GM19463 (cell line): ENCODE measurements around the gene COPZ2.
"Not testable (repeated sequence)": the region's sequence is repeated elsewhere in the genome, so short reads cannot be mapped to it uniquely, and the experiment has no call there.

Experiments used
- ATAC-seq: cut with Tn5 transposase; IDR thresholded peaks from one replicate; pipeline ENCODE4 v1.9.1; 2021; ENCODE audit warnings: mild to moderate bottlenecking, moderate library complexity; ENCODE audit not compliant: unreplicated experiment

Gene COPZ2

DNA sequence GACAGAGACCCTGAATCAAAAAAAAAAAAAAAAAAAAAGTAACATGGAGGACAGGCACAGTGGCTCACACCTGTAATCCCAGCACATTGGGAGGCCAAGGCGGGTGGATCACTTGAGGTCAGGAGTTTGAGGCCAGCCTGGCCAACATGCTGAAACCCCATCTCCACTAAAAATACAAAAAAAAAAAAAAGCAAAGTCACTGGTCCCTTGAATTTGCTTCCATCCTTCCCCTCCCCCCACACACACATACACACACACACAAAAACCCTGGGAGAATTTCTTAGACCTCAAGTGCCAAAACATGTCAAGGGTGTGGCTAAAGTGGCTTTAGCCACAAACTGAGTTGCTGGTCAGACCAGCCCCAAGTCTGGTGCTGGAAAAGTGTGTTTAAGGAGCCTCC is 49.2 kb downstream of the COPZ2 start:
- not testable (repeated sequence) for ATAC-seq

DNA sequence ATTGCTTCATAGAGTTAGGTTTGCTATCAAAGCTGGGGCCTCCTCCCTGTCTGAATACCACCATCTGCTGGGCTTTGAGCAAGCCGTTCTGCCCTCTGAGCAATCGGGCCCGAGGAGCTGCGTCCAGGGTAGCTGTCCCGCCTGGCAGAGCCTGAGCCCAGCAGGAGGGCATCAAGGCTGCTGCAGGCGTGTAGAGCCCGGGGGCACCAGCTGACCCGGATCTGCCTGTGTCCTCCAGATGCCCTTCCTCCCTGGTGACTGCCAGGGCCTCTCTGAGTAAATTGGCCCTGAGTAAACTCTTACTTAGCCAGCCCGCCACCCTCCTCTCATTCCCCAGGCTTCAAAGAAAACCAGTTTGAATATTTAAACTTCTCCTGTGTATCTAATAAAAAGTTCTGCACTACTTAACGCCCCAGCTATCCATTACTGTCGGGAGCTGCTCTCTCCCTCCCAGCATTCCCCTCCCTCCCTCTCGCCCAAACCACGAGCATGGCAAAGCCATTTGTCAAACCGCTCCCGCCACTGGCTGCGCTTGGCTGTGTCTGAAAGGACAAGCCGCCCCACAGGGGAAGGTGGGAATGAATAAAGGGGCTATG is 50.3 kb downstream of the COPZ2 start:
- ATAC-seq, result no peak

DNA sequence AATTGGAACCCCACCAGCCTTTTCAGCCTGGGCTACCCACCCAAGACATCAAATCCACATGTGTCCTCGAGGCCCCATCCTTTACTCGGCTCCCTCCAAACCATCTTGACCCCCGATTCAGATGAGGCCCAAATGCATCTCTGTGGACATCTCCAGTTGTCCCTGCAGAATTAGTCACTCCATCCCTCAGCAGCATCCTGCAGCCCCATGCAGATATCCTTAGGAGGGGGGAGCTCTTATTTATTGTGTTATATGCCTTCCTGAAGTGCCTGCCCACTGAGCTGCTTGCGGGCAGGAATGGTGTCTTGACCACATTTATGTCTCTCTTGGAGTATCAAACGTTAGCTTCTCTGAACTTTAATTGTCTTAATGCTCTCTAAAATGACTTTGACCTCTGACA is 51.1 kb downstream of the COPZ2 start:
- no peak for ATAC-seq

DNA sequence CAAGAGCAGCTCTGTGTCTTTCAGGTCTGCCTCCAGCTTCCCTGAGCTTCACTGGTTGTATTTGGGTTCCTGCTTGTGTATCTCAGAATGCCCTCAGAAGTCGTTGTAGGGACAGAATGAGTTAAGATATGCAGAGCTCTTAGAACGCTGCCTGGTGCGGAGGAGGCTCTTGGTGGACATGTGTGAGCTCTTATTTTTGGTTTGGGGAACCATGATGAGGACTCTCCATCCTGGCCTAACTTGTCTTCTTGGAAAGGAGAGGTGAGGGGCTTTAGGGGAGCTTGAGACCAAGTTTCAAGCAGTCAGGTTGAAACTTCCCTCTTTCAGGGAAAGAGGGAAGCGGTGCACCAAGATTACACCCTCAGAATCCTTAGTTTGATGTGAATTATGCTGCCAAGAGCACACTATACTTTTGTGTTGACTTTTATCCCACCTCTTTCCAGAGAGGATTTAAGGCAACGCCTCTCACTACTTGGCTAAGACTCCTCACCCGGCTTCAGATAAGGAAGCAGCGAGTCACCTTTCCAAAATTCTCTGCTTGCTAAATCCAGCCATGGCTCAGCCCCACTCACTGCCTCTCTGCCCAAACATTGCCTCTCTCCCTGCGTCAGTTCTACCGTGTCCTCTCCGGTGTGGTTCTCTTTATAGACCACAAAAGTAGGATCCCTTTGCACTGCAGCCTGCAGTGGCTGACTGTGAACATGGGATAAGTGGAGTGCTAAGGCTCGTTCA is 53.9 kb downstream of the COPZ2 start:
- ATAC-seq, result no peak

DNA sequence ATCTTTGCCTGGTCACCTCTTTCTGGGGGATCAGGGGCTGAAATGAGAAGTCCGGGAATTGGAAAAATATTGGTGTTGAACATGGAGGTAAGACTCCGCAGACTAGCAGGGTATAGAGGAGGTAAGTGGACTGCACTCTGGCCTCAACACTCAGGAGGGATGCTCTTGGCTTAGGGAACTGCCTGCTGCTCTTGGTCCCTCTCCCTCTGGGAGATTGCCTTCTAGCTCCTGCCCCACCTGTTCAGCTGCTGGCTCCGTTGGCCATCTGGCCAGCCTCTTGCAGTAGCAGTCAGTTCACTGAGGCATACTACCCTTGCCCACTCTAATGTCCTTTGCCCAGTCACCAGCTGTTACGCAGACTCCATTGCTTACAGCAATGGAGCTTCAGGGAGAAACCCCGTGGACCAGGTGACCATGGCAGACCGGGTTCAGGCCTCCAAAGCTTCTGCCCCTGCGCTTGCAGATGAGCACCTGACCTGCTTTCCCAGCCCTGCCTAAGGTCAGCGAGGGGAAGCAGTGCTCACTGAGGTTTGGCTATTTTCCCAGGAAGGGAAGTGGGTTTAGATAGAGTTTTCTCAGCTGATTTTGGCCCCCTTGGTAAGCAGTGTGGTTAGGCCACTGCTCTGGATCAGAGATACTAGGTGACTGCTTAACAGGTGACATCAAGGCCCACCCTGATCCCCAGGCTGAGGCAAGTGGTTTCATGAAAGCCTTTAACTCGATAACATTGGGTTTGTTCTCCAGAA is 54.8 kb downstream of the COPZ2 start:
- ATAC-seq, result no peak

- no peak for ATAC-seq
Measured at GRCh38 chr17:47982091-47982617, 55.4 kb downstream of the COPZ2 start.

GRCh38 chr17:47981462-47981861 is 56.1 kb downstream of the COPZ2 start:
- ATAC-seq, result no peak

GRCh38 chr17:47980541-47980940 is 57.1 kb downstream of the COPZ2 start:
- no peak for ATAC-seq

DNA sequence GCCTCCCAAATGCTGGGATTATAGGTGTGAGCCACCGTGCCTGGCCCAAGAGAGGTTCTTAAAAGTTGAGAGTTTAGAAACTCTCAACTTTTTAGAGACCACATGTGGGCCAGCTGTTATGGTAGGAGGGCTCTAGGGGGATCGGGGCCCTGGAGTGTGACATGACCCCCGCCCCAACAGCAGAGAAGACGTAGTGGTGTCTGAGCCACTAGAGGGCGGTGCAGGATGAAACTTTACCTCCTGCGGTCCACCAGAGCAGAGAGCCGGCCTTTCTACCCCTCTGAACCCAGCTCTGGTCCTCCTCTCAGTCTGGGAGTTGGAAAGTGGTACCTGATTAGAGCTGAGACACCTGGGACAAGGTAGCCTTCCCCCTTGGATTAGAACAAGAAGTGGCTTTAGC is 59.3 kb downstream of the COPZ2 start:
- no peak for ATAC-seq
